CD4-positive, alpha-beta T cell treated with Interleukin-1 beta for 1 hour (primary cell): ENCODE data around the gene INPP5A.
"Not testable (repeated sequence)": the region's sequence is repeated elsewhere in the genome, so short reads cannot be mapped to it uniquely, and the experiment has no call there.

Experiments
- DNase-seq, 2 donors: peaks; one replicate each; pipeline ENCODE4 v3.0.0-alpha.2; 2020 to 2022

The INPP5A gene

GRCh38 chr10:132665946-132666704 lies 128.5 kb downstream of the INPP5A start:
- DNase-seq: peak in 1 of 2 donors; percentile 15

- no peak for DNase-seq
Measured at GRCh38 chr10:132666705-132667341, 129.2 kb downstream of the INPP5A start.

- DNase-seq: no peak
Measured at GRCh38 chr10:132667342-132668047, 129.9 kb downstream of the INPP5A start.

- DNase-seq: no peak
Measured at GRCh38 chr10:132668048-132668394, 130.4 kb downstream of the INPP5A start.

- DNase-seq: no peak
Measured at GRCh38 chr10:132669208-132669861, 131.7 kb downstream of the INPP5A start.

- no peak for DNase-seq
Measured at GRCh38 chr10:132670546-132671227, 133.1 kb downstream of the INPP5A start.

GRCh38 chr10:132671228-132672154 lies 133.9 kb downstream of the INPP5A start:
- DNase-seq: no peak

GRCh38 chr10:132673746-132674145 lies 136.2 kb downstream of the INPP5A start:
- DNase-seq: not testable (repeated sequence)

- no peak for DNase-seq
Measured at GRCh38 chr10:132674311-132674710, 136.7 kb downstream of the INPP5A start.

GRCh38 chr10:132675031-132675740 lies 137.6 kb downstream of the INPP5A start:
- DNase-seq: no peak

- no peak for DNase-seq
Measured at GRCh38 chr10:132676193-132676891, 138.8 kb downstream of the INPP5A start.

GRCh38 chr10:132677096-132677472 lies 139.5 kb downstream of the INPP5A start:
- no peak for DNase-seq

GRCh38 chr10:132677473-132678227 lies 140.1 kb downstream of the INPP5A start:
- no peak for DNase-seq

- no peak for DNase-seq
Measured at GRCh38 chr10:132678436-132679216, 141.0 kb downstream of the INPP5A start.

- no peak for DNase-seq
Measured at GRCh38 chr10:132679217-132679595, 141.6 kb downstream of the INPP5A start.

- DNase-seq: no peak
Measured at GRCh38 chr10:132679640-132680039, 142.1 kb downstream of the INPP5A start.

GRCh38 chr10:132680741-132681140 lies 143.2 kb downstream of the INPP5A start:
- not testable (repeated sequence) for DNase-seq

GRCh38 chr10:132681858-132682755 lies 144.5 kb downstream of the INPP5A start:
- no peak for DNase-seq
